ENCODE results near the gene IDH3B.

IDH3B gene

DNA sequence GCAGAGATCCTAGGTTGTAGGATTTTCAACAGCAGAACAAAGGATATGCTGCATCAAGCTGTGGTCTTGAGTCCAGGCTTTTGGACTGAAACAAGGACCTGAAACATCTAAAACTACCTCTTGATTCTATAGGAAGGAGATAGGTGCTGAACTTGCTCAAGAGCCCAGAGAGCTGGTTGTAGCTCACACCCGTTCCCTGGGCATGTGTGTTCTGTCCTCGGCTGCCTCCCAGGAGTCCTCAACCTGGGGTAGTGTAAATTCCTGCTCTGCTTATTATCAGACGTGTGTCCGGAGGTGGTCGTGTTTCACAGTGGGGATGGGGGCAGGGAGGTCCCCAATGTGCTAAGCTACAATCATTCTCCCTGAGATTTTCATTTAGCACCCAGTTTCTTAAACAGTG is 6.8 kb downstream of the IDH3B start:
- no peak overlapping the region for H3K9ac ChIP-seq
- H3K27me3 ChIP-seq (ENCODE audit: insufficient read depth, low read depth): no peaks in the 10 kb centered on the region
- H3K36me3 ChIP-seq (ENCODE audit: insufficient read depth): peaks cover 8% of the 10 kb centered on the region; the same call in 1 of the 2 replicates
- no peak overlapping the region for H2AFZ ChIP-seq (ENCODE audit: low read depth)
- no peak overlapping the region for H3K27ac ChIP-seq
- no peak overlapping the region for H3K4me2 ChIP-seq
- no peak overlapping the region for H3K4me3 ChIP-seq (IDR thresholded peaks at IDR 0.05; ENCODE audit: insufficient read depth, low read depth, low read length)
- H3K79me2 ChIP-seq (ENCODE audit: insufficient read depth, low read depth): peaks cover 42% of the 10 kb centered on the region
- H3K4me1 ChIP-seq (ENCODE audit: low read depth, poor library complexity, severe bottlenecking): peaks cover 5% of the 10 kb centered on the region
- H4K20me1 ChIP-seq (ENCODE audit: insufficient read depth): peaks cover 17% of the 10 kb centered on the region; the same call in 1 of the 2 replicates
- TF ChIP-seq, protein P1, sequence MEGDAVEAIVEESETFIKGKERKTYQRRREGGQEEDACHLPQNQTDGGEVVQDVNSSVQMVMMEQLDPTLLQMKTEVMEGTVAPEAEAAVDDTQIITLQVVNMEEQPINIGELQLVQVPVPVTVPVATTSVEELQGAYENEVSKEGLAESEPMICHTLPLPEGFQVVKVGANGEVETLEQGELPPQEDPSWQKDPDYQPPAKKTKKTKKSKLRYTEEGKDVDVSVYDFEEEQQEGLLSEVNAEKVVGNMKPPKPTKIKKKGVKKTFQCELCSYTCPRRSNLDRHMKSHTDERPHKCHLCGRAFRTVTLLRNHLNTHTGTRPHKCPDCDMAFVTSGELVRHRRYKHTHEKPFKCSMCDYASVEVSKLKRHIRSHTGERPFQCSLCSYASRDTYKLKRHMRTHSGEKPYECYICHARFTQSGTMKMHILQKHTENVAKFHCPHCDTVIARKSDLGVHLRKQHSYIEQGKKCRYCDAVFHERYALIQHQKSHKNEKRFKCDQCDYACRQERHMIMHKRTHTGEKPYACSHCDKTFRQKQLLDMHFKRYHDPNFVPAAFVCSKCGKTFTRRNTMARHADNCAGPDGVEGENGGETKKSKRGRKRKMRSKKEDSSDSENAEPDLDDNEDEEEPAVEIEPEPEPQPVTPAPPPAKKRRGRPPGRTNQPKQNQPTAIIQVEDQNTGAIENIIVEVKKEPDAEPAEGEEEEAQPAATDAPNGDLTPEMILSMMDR (conservative IDR thresholded peaks at IDR 0.05; ENCODE audit: low read depth, low read length): no peak

GRCh38 chr20:2656471-2657117 is 7.4 kb downstream of the IDH3B start:
- no peak overlapping the region for H3K9ac ChIP-seq
- no peaks in the 10 kb centered on the region for H3K27me3 ChIP-seq (ENCODE audit: insufficient read depth, low read depth)
- TF ChIP-seq, protein P1 (conservative IDR thresholded peaks at IDR 0.05; ENCODE audit: low read depth, low read length): no peak
- peaks cover 17% of the 10 kb centered on the region; the same call in 1 of the 2 replicates for H4K20me1 ChIP-seq (ENCODE audit: insufficient read depth)
- H3K36me3 ChIP-seq (ENCODE audit: insufficient read depth): peaks cover 8% of the 10 kb centered on the region; the same call in 1 of the 2 replicates
- H3K4me2 ChIP-seq: no peak overlapping the region
- H3K4me3 ChIP-seq (IDR thresholded peaks at IDR 0.05; ENCODE audit: insufficient read depth, low read depth, low read length): no peak overlapping the region
- peaks cover 47% of the 10 kb centered on the region for H3K79me2 ChIP-seq (ENCODE audit: insufficient read depth, low read depth)
- H3K4me1 ChIP-seq (ENCODE audit: low read depth, poor library complexity, severe bottlenecking): peaks cover 5% of the 10 kb centered on the region
- no peak overlapping the region for H3K27ac ChIP-seq
- H2AFZ ChIP-seq (ENCODE audit: low read depth): no peak overlapping the region

DNA sequence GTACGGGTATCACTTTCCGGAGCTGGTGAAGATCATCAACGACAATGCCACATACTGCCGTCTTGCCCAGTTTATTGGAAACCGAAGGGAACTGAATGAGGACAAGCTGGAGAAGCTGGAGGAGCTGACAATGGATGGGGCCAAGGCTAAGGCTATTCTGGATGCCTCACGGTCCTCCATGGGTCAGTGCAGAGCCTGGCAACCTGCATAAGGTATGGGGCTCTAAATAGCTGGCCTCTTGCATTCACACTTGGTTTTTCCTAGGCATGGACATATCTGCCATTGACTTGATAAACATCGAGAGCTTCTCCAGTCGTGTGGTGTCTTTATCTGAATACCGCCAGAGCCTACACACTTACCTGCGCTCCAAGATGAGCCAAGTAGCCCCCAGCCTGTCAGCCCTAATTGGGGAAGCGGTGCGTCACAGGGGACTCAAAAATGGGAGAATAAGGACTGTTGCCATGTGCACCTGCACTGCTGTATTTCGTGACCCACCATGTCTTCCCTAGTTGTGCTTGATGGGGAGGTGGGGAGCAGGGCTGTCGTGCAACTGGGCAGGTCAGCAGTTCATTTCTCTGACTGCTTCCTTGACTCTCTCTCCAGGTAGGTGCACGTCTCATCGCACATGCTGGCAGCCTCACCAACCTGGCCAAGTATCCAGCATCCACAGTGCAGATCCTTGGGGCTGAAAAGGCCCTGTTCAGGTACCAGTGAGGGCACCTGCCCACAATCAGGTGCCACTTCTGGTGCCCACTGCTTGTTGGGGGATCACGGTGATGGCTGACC is 8.5 kb downstream of the IDH3B start:
- Histone ChIP-seq H3K4me2 (peak overlapping the region; percentile 33; the same call in 1 of the 2 replicates), H4K20me1 (ENCODE audit: insufficient read depth) (peaks cover 17% of the 10 kb centered on the region; the same call in 1 of the 2 replicates), H3K9ac (no peak overlapping the region), H3K79me2 (ENCODE audit: insufficient read depth, low read depth) (peaks cover 56% of the 10 kb centered on the region), H2AFZ (ENCODE audit: low read depth) (no peak overlapping the region), H3K4me3 (IDR thresholded peaks at IDR 0.05; ENCODE audit: insufficient read depth, low read depth, low read length) (no peak overlapping the region), H3K36me3 (ENCODE audit: insufficient read depth) (peaks cover 8% of the 10 kb centered on the region; the same call in 1 of the 2 replicates), H3K27ac (no peak overlapping the region; the same call in 1 of the 2 replicates), H3K27me3 (ENCODE audit: insufficient read depth, low read depth) (no peaks in the 10 kb centered on the region), H3K4me1 (ENCODE audit: low read depth, poor library complexity, severe bottlenecking) (peaks cover 5% of the 10 kb centered on the region)
- TF ChIP-seq, protein P1 (conservative IDR thresholded peaks at IDR 0.05; ENCODE audit: low read depth, low read length): no peak

GRCh38 chr20:2654831-2655230 is 9.2 kb downstream of the IDH3B start:
- H3K4me1 ChIP-seq (ENCODE audit: low read depth, poor library complexity, severe bottlenecking): peaks cover 5% of the 10 kb centered on the region
- H3K27ac ChIP-seq: no peak overlapping the region; the same call in 1 of the 2 replicates
- H2AFZ ChIP-seq (ENCODE audit: low read depth): no peak overlapping the region
- H3K79me2 ChIP-seq (ENCODE audit: insufficient read depth, low read depth): peaks cover 56% of the 10 kb centered on the region
- H4K20me1 ChIP-seq (ENCODE audit: insufficient read depth): peaks cover 17% of the 10 kb centered on the region; the same call in 1 of the 2 replicates
- H3K4me2 ChIP-seq: peak overlapping the region; percentile 84
- H3K36me3 ChIP-seq (ENCODE audit: insufficient read depth): peaks cover 8% of the 10 kb centered on the region; the same call in 1 of the 2 replicates
- H3K27me3 ChIP-seq (ENCODE audit: insufficient read depth, low read depth): no peaks in the 10 kb centered on the region
- H3K4me3 ChIP-seq (IDR thresholded peaks at IDR 0.05; ENCODE audit: insufficient read depth, low read depth, low read length): no peak overlapping the region
- TF ChIP-seq, protein P1 (conservative IDR thresholded peaks at IDR 0.05; ENCODE audit: low read depth, low read length): no peak
- H3K9ac ChIP-seq: no peak overlapping the region

Data from KMS-11 (cell line).